GM13977 (cell line): ENCODE results near the gene CNTROB.

Experiments used
- DNase-seq: peaks from one replicate; pipeline ENCODE4 v3.0.0; 2012; ENCODE audit warnings: low spot score
- CTCF ChIP-seq: IDR thresholded peaks from 2 replicates; pipeline ENCODE4 v1.5.1; 2012; ENCODE audit warnings: mild to moderate bottlenecking, control low read depth; ENCODE audit not compliant: insufficient read depth; ENCODE audit errors: extremely low read depth, missing control alignments
- in situ Hi-C: fragments of 300-500 bp; cut with MboI; formaldehyde crosslinking; loops from one replicate; pipeline ENCODE4 v1.12.0; 2022; ENCODE audit warnings: low sequenced_read_pairs, low pct_unique_long_range_greater_than_20kb, mixed read lengths, inconsistent platforms; ENCODE audit not compliant: unreplicated experiment

CNTROB gene

GRCh38 chr17:7992516-7992915 is 60.5 kb downstream of the CNTROB start:
- no peak for TF ChIP-seq CTCF
- in situ Hi-C loops: no loop called here
- no peak for DNase-seq

GRCh38 chr17:7992924-7993323 is 60.9 kb downstream of the CNTROB start:
- no peak for TF ChIP-seq CTCF
- in situ Hi-C loops: no loop called here
- DNase-seq: no peak

- in situ Hi-C loops: no loop called here
- TF ChIP-seq CTCF: no peak
Observed at GRCh38 chr17:7993972-7994589, 62.1 kb downstream of the CNTROB start.

GRCh38 chr17:7995724-7996123 is 63.7 kb downstream of the CNTROB start:
- no peak for DNase-seq
- in situ Hi-C loops: no loop called here
- TF ChIP-seq CTCF: no peak

More at GRCh38 chr17:7993972-7994589, 62.1 kb downstream of the CNTROB start:
- DNase-seq: no peak

GRCh38 chr17:7997186-7997585 is 65.2 kb downstream of the CNTROB start:
- in situ Hi-C loops: no loop called here
- peak; percentile 24 for TF ChIP-seq CTCF
- no peak for DNase-seq
